LNCaP clone FGC (cell line): ENCODE measurements around the gene KRTAP5-8.
"Not testable (repeated sequence)": the region's sequence is repeated elsewhere in the genome, so short reads cannot be mapped to it uniquely, and the experiment has no call there.

Experiments
- DNase-seq: peaks from one replicate; pipeline ENCODE4 v3.0.0-alpha.2; 2011; ENCODE audit warnings: low read depth
- H3K4me3 ChIP-seq: 2 replicates; pipeline ENCODE4 v1.5.1; 2011; ENCODE audit warnings: mild to moderate bottlenecking, low read depth, low read length, control low read depth
- TF ChIP-seq, protein P1 (sequence below): IDR thresholded peaks from 2 replicates; pipeline ENCODE4 v1.5.1; 2012; ENCODE audit warnings: mild to moderate bottlenecking; ENCODE audit not compliant: control insufficient read depth, insufficient read depth; ENCODE audit errors: extremely low read depth

KRTAP5-8 gene

DNA sequence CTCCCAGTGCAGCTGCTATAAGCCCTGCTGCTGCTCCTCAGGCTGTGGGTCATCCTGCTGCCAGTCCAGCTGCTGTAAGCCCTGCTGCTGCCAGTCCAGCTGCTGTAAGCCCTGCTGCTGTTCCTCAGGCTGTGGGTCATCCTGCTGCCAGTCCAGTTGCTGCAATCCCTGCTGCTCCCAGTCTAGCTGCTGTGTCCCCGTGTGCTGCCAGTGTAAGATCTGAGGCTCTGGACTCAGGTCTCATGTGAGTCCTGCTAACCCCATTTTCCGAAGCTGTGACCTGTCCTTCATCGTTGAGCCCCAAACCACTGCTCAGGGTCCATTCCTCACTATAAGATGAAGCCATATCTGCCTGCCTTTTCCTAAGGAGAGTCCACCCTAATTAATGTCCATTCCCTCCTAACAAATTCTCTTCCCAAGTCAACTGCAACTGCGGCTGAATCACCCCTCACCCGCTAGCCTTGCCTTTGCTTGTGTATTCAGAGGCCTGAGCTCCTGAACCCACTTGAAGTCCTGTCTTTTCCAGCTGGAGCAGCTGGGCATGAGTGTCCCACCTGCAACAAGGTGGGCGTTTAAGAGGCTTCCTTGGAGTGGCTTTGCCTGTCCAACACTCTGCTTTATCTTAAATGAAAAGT is 10.1 kb upstream of the KRTAP5-8 start:
- TF ChIP-seq, protein P1, sequence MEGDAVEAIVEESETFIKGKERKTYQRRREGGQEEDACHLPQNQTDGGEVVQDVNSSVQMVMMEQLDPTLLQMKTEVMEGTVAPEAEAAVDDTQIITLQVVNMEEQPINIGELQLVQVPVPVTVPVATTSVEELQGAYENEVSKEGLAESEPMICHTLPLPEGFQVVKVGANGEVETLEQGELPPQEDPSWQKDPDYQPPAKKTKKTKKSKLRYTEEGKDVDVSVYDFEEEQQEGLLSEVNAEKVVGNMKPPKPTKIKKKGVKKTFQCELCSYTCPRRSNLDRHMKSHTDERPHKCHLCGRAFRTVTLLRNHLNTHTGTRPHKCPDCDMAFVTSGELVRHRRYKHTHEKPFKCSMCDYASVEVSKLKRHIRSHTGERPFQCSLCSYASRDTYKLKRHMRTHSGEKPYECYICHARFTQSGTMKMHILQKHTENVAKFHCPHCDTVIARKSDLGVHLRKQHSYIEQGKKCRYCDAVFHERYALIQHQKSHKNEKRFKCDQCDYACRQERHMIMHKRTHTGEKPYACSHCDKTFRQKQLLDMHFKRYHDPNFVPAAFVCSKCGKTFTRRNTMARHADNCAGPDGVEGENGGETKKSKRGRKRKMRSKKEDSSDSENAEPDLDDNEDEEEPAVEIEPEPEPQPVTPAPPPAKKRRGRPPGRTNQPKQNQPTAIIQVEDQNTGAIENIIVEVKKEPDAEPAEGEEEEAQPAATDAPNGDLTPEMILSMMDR, result no peak
- no peak for DNase-seq
- H3K4me3 ChIP-seq, result no peak overlapping the region

DNA sequence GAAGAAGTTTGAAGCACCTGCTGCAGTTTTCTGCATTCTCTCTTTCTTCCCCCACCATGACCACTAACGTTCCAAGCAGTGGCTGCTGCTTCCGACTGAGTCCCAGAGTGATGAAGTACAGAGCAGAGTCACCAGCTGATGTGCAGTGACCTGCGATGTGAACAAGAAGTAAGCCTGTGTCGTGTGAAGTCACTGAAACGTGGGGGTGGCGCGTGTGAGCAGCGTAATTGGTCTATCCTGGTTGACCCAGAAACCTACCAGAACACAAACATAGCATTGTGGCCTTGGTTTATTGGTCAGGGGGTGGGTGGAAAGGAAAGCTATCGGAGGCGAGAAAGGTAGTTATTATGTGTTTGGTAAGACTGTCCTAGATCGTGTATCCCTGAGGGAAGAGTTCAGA is 7.2 kb upstream of the KRTAP5-8 start:
- no peak overlapping the region for H3K4me3 ChIP-seq
- TF ChIP-seq, protein P1, result no peak
- DNase-seq, result no peak

DNA sequence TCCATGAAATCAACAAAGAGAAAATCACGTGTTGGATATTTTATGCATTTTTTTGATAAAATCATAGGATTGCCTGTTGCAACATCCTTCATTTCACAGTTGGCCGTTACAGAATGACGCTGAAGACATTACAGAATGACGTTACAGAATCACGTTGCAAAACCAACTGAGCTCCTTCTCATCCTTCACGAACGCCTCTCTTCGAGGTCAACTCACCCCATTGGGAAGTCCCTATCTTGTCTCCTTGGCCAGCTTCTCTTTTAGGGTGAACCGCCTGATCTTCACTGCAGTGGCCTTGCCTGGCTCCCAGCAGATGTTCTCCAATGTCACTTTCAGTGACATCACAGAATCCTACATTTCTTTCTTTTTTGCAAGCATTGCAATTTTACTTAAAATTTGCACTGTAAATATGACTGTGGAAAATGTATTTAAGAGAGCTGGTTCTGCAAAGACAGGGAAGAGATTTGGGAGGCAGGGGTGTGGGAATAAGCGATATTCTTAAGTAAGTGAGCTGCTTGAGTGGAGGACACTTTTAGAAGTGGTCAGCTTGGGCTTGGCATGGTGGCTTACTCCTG is 5.7 kb upstream of the KRTAP5-8 start:
- no peak overlapping the region for H3K4me3 ChIP-seq
- TF ChIP-seq, protein P1, result no peak
- no peak for DNase-seq

DNA sequence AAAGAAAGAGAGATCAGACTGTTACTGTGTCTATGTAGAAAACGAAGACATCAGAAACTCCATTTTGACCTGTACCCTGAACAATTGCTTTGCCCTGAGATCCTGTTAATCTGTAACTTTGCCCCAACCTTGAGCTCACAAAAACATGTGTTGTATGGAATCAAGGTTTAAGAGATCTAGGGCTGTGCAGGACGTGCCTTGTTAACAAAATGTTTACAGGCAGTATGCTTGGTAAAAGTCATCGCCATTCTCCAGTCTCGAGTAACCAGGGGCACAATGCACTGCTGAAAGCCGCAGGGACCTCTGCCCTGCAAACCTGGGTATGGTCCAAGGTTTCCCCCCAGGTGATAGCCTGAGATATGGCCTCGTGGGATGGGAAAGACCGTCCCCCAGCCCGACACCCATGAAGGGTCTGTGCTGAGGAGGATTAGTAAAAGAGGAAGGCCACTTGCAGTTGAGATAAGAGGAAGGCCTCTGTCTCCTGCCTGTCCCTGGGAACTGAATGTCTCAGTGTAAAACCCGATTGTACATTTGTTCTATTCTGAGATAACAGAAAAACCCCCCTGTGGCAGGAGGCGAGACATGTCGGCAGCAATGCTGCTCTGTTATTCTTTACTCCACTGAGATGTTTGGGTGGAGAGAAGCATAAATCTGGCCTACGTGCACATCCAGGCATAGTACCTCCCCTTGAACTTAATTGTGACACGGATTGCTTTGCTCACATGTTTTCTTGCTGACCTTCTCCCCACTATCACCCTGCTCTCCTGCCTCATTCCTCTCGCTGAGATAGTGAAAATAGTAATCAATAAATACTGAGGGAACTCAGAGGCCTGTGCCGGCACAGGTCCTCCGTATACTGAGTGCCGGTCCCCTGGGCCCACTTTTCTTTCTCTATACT is 2.9 kb upstream of the KRTAP5-8 start:
- not testable (repeated sequence) for H3K4me3 ChIP-seq, DNase-seq

DNA sequence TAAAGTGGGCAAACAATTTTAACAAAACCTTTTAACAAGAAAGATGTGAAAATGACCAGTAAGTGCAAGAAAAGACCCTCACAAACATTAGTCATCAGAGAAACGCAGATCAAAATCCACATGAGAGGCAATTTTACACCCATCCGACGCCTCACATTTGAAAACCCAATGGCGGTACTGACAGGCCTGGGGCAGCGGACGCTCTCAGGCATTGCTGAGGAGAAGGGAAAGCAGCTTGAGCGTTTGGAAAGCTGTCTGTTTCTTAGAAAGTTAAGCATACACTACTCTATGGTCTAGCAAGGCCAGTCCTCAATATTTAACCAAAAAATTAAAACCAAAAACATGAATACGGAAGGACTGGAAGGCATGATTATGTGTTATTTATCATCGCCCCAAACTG is 2.0 kb upstream of the KRTAP5-8 start:
- H3K4me3 ChIP-seq, result no peak overlapping the region
- TF ChIP-seq, protein P1, result no peak
- DNase-seq, result no peak

DNA sequence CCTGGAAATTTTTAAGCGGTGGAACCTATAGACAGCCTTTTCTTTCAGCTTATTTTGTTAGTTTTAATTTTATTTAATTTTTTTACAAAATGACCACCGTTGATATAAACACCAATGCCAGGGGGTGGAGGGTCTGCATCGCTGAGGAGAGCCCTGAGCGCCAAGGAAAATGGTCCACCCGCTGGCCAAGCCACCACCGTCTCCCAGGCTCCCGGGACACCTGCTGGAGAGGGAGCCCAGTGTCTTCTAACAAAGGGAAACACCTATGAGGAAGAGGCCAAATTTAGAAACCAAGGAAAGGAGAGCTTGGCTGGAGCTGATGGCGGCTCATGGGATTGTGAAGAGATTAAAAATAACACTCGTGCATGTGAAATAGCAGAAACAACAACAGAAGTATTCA is 288 bp upstream of the KRTAP5-8 start:
- DNase-seq, result no peak
- no peak overlapping the region for H3K4me3 ChIP-seq
- TF ChIP-seq, protein P1, result no peak

DNA sequence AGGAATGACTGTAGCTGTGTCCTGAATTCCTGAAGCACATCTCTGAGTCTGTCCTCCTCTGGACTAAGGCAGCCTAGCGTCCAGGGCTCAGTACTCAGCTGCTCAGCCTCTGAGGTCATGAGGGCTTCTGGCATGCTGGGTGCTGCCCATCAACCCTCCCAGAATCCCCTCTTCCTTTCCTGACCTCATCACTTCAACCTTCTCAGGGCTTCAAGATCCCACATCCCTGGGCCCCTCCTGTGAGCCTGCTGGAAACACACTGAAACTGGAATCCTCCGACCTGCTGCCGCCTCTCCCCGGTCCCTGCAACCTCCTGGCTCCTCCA is 803 bp downstream of the KRTAP5-8 start:
- H3K4me3 ChIP-seq, result no peak overlapping the region
- TF ChIP-seq, protein P1, result no peak
- DNase-seq, result no peak
